Natural killer cell treated with Interleukin-12 subunit alpha and Interleukin-12 subunit beta and Interleukin-15 and Interleukin-18, amount 100 ng/mL, for 72 hours (primary cell): ENCODE data around the gene CPNE6. TPM values are rescaled to one million over a fixed set of nuclear protein-coding genes. Genes with fewer than 3 reads are reported as not detected.

Experiments used
- ATAC-seq, 2 donors: fragments of 150-1000 bp; cut with Tn5 transposase in 1 of 2; sonication (Bioruptor Pico), chemical (Tn5 transposase) in 1 of 2; 2 replicates each; pipeline ENCODE4 v1.10.0; 2021
- DNase-seq: peaks from one replicate; pipeline ENCODE4 v3.0.0; 2022; ENCODE audit warnings: low spot score
- H3K27ac Mint-ChIP-seq, 2 donors: 1 replicate in 1 of 2; 2 replicates in 1 of 2; pipeline ENCODE4 v1.8.0; 2022; ENCODE audit warnings: mixed read lengths in 2 of 2, mild to moderate bottlenecking in 1 of 2, moderate library complexity in 1 of 2
- H3K27me3 Mint-ChIP-seq, 2 donors: 1 replicate in 1 of 2; 2 replicates in 1 of 2; pipeline ENCODE4 v1.8.0; 2022; ENCODE audit warnings: mixed read lengths in 2 of 2
- H3K36me3 Mint-ChIP-seq: one replicate; pipeline ENCODE4 v1.8.0; 2022; ENCODE audit warnings: mixed read lengths
- H3K4me1 Mint-ChIP-seq, 2 donors: 1 replicate in 1 of 2; 2 replicates in 1 of 2; pipeline ENCODE4 v1.8.0; 2022; ENCODE audit warnings: low read depth in 2 of 2, mixed read lengths in 2 of 2, mild to moderate bottlenecking in 1 of 2
- H3K4me3 Mint-ChIP-seq: one replicate; pipeline ENCODE4 v1.8.0; 2022; ENCODE audit warnings: mixed read lengths
- H3K9me3 Mint-ChIP-seq: 2 replicates; pipeline ENCODE4 v1.8.0; 2022; ENCODE audit warnings: mixed read lengths
- total RNA-seq, 2 donors: library from RNA; stranded (reverse); gene quantifications; one replicate each; pipeline ENCODE4 v1.2.3, GENCODE V29; 2022

CPNE6 gene
- total RNA-seq, 2 donors from 2014 or later = not detected

DNA sequence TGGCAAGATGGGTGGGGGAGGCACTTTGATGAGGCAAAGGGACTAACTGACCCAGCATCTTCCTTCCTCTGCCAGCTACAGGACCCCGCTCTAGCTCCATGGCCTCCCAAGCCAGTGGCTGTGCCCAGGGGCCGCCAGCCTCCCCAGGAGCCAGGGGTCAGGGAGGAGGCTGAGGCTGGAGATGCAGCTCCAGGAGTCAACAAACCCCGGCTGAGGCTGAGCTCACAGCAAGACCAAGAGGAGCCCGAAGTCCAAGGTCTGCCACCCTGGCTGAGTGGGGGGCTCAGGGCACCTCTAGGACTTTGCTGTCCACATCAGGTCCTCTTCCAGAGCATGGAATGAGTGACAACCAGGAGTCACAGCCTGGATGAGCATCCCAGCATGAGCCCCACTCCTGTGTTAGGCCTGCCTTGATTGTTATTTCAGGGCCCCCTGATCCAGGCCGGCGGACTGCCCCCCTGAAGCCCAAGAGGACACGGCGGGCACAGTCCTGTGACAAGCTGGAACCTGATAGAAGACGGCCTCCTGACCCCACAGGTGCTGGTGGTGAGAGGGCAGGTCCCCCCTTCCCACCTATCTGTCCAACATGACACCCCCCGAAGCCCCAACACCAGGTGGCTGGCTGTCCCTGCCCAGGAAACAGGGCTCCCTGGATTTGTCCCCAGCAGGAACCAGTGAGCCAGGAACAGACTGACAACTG lies 2.5 kb upstream of the CPNE6 start:
- Mint-ChIP-seq H3K4me1 (peaks cover 6 to 9% of the 10 kb centered on the region in 2 donors), H3K27ac (no peak overlapping the region), H3K36me3 (no peaks in the 10 kb centered on the region), H3K27me3 (no peaks in the 10 kb centered on the region), H3K9me3 (no peaks in the 10 kb centered on the region), H3K4me3 (no peak overlapping the region)
- no peak for DNase-seq
- ATAC-seq = no peak

DNA sequence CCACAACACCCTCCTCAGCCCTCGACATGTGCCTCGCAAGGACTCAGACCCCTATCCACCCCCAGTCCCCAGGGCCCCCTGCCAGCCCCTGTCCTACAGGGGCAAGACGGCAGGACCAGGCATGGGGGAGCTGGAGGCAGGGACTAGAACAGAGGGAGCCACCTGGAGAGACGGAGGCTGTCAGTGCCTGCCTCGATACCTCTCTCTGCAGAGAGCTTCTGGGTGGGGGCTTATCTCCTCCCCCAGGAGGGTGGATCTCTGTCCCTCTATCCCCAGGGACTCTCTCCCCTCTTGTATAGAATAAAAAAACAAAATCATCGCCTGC lies 2.0 kb upstream of the CPNE6 start:
- ATAC-seq = no peak
- H3K27ac Mint-ChIP-seq = no peak overlapping the region
- peaks cover 6 to 9% of the 10 kb centered on the region in 2 donors for H3K4me1 Mint-ChIP-seq
- no peak for DNase-seq
- no peaks in the 10 kb centered on the region for H3K36me3 Mint-ChIP-seq
- no peaks in the 10 kb centered on the region for H3K27me3 Mint-ChIP-seq
- H3K4me3 Mint-ChIP-seq = no peak overlapping the region
- H3K9me3 Mint-ChIP-seq = no peaks in the 10 kb centered on the region

DNA sequence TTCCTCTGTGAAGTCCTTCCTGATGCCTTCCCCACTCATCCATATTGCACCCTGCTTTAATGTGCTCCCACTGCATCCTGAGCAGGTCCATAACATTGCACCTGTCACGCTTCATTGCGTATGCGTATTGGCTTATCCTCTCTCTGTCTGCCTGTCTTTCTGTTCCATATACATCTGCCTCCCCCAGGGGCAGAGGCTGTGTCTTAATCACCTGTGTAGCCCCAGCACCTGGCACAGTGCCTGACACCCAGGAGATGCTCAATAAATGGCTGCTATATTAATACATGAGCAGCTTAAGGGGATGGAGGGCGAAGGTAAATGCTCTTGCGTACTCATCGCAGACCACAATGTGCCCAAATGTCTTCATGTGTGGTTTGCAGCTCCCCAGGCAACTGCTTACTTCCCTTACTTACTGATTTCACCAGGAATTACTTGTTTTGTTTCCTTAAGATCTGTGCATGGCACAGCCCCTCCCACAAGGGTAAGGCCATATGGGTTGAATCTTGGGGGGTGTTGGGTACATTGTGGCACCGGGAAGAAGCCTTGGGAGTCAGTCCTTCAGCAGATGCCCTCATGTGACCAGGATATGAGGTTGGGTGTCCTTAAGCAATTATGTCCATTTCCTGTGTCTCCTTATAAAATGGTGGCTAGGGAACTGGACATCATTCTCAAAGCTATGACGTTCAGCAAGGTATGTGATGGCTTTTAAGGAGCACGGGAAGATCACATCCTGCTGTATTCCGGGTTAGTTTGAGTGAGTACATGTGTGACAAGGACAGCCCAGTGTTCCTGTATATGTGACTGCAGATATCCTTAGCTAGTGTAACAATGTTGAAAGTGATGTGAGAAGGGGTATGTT lies 848 bp upstream of the CPNE6 start:
- H3K4me1 Mint-ChIP-seq = peaks cover 6 to 9% of the 10 kb centered on the region in 2 donors
- DNase-seq = no peak
- H3K9me3 Mint-ChIP-seq = no peaks in the 10 kb centered on the region
- H3K4me3 Mint-ChIP-seq = no peak overlapping the region
- H3K27ac Mint-ChIP-seq = no peak overlapping the region
- no peaks in the 10 kb centered on the region for H3K36me3 Mint-ChIP-seq
- no peaks in the 10 kb centered on the region for H3K27me3 Mint-ChIP-seq
- ATAC-seq = no peak

DNA sequence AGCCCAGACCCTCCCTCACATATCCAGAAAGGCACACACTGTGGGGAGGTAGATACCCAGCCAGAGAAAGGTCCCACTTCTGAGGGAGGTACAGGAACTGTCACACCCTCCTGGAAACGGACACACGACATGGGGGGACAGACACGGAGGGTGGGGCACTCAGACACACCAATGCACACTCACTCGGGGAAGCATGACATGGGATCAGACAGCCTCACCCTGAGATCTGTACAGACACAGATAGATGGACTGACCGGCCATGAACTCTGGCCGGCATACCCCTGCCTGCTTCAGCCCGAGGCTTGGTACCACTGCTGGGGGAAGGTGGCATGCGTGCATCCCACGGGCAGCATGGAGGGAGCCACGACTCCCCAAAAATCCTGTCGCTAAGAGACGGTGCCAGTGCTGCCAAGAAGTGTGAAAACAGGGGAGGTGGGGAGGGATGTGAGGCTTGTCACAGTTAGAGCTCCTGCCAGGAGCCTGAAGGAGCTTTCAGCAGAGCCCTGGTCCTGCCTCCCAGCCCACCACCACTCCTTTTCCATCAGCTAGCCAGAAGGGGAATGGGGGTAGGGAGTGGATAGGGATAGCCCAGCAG lies 571 bp downstream of the CPNE6 start:
- H3K9me3 Mint-ChIP-seq = no peaks in the 10 kb centered on the region
- no peaks in the 10 kb centered on the region for H3K27me3 Mint-ChIP-seq
- ATAC-seq (no peak), DNase-seq (no peak)
- no peaks in the 10 kb centered on the region for H3K36me3 Mint-ChIP-seq
- H3K4me1 Mint-ChIP-seq = peaks cover 6 to 9% of the 10 kb centered on the region in 2 donors
- no peak overlapping the region for H3K4me3 Mint-ChIP-seq
- H3K27ac Mint-ChIP-seq = no peak overlapping the region

DNA sequence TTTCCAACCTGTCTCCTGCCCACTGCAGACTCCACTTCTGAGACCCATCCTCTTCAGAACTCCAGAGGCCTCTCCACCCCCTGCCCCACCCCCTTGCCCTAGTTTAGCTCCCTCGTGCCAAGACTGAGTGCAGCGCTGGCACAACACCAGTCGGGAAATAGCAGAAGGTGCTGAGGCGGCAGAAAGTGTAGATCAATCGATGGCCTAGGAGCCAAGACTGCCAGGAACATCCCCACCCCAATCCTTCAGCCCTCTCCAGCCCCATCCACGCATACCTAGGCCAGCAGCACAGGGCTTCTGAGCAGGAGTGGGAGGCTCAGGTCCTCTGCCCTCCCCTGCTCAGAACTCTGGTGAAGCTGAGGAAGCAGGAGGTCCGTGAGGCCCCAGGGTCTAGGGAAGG lies 1.1 kb downstream of the CPNE6 start:
- Mint-ChIP-seq H3K4me1 (peaks cover 6 to 9% of the 10 kb centered on the region in 2 donors), H3K4me3 (no peak overlapping the region), H3K36me3 (no peaks in the 10 kb centered on the region), H3K27ac (no peak overlapping the region), H3K27me3 (no peaks in the 10 kb centered on the region), H3K9me3 (no peaks in the 10 kb centered on the region)
- ATAC-seq (no peak), DNase-seq (no peak)

DNA sequence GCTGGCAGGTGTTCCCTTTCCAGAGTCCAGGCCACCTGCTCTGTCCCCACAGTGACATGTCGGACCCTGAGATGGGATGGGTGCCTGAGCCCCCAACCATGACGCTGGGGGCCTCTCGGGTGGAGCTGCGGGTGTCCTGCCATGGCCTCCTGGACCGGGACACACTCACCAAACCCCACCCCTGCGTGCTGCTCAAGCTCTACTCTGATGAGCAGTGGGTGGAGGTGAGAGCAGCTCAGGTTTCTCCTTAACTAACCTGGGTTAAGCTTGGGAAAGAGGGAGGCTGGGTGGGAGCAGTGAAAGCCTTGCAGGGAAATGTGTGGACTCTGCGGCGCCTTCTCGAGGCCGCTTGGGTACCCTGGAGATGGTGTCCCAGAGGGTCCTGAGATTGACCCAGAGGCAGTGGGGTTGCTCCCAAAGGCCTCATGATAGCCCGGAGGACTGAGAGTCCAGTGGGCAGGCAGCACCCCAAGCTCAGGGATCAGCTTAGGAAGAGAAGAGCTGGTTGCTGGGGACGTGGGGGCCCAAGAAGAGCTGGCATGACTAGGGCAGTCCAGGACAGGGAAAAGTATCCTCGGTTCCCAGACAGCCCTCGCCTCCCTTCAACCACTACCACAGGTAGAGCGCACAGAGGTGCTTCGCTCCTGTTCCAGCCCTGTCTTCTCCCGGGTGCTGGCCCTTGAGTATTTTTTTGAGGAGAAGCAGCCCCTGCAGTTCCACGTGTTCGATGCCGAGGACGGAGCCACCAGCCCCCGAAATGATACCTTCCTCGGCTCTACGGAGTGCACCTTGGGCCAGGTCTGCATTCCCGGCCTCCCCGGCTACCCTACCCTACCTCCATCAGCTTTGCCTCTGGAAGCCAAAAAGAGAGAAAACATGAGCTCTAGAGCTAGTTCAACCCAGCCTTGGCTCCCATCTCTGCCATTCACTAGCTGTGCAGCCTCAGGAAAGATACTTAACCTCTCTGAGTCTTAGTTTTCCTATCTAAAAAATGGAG lies 1.8 kb downstream of the CPNE6 start:
- Mint-ChIP-seq H3K4me3 (no peak overlapping the region), H3K4me1 (peaks cover 6 to 9% of the 10 kb centered on the region in 2 donors), H3K36me3 (no peaks in the 10 kb centered on the region), H3K9me3 (no peaks in the 10 kb centered on the region), H3K27ac (no peak overlapping the region), H3K27me3 (no peaks in the 10 kb centered on the region)
- ATAC-seq (no peak), DNase-seq (no peak)

DNA sequence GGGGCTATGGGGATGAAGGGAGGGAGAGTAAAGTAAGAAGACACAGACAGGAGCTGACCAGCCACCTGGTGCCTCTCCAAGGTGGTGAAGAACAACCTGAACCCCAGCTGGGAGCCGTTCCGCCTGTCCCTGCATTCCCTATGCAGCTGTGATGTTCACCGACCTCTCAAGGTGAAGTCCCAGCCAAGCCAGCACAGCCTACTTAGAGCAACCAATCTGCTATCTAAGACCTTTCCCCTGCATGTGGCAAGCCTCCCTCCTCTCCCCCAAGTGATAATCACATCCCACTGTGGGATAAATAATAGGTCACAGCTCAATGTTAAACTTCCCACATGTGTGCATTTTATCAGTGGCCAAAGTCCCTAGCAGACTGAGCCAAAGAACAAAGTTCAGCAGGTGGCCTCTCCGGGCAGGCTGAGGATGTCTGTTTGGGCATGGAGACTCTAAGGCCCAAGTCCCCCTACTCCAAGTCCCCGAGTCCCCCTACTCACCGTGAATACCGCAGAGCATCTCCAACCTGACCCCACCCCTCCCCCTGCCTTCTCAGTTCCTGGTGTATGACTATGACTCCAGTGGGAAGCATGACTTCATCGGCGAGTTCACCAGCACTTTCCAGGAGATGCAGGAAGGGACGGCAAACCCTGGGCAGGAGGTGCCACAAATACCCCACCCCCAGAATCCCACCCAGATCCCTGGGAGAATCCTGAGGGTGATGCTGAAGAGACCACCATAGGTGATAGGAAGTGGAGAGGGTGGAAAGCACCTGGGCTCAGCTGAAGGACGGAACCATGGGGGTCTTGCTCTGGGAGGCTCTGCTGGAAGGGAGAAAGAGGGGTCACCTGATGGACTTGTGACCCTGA lies 3.5 kb downstream of the CPNE6 start:
- H3K27me3 Mint-ChIP-seq = peaks cover 0 to 6% of the 10 kb centered on the region in 2 donors
- no peak overlapping the region for H3K27ac Mint-ChIP-seq
- DNase-seq (no peak), ATAC-seq (no peak)
- H3K36me3 Mint-ChIP-seq = no peaks in the 10 kb centered on the region
- no peak overlapping the region for H3K4me3 Mint-ChIP-seq
- H3K4me1 Mint-ChIP-seq = peaks cover 7 to 9% of the 10 kb centered on the region in 2 donors
- H3K9me3 Mint-ChIP-seq = no peaks in the 10 kb centered on the region

DNA sequence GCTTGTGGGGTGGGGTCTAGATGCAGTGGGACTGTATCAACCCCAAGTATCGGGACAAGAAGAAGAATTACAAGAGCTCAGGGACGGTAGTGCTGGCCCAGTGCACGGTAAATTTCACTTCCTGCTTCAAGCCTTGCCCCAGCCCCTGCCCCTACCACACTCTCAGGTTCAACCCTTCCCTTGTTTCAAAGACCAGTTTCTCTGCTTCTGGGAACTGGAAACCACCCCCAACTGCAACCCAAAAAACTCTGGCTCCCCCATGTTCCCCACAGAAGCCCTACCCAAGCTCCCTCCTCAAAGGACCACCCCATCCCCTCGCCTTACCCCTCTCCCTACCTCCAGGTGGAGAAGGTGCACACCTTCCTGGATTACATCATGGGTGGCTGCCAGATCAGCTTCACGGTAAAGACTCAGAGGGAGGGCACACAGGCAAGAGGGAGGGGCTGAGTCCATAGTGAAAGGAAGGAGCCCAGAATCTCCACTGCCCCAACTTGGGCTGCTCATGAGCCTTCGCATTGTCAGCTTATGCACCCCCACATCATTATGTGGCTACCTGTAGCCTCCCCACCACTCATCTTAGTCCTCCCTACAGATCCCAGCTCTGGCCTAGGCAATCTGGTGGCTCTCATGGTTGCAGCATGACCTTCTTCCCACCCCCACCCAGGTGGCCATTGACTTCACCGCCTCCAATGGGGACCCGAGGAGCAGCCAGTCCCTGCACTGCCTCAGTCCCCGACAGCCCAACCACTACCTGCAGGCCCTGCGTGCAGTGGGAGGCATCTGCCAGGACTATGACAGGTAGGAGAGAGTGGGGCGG lies 4.3 kb downstream of the CPNE6 start:
- no peaks in the 10 kb centered on the region for H3K36me3 Mint-ChIP-seq
- no peaks in the 10 kb centered on the region for H3K9me3 Mint-ChIP-seq
- no peak for DNase-seq
- no peak overlapping the region for H3K4me3 Mint-ChIP-seq
- H3K27ac Mint-ChIP-seq = no peak overlapping the region
- H3K27me3 Mint-ChIP-seq = peaks cover 0 to 7% of the 10 kb centered on the region in 2 donors
- no peak for ATAC-seq
- H3K4me1 Mint-ChIP-seq = peaks cover 5 to 14% of the 10 kb centered on the region in 2 donors

DNA sequence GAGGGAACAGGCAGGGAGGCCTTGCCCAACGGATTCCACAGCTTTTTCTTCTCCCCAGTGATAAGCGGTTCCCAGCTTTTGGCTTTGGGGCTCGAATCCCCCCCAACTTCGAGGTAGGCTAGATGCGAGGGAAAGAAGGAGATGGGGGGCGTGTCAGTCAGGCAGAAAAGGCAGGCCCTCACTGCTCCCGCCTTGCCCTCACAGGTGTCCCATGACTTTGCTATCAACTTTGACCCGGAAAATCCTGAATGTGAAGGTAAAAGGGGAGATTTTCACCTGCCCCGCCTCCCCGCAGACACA lies 4.9 kb downstream of the CPNE6 start:
- H3K27me3 Mint-ChIP-seq = peaks cover 0 to 7% of the 10 kb centered on the region in 2 donors
- H3K4me3 Mint-ChIP-seq = no peak overlapping the region
- peaks cover 0 to 9% of the 10 kb centered on the region in 2 donors for H3K4me1 Mint-ChIP-seq
- H3K27ac Mint-ChIP-seq = no peak overlapping the region
- no peaks in the 10 kb centered on the region for H3K36me3 Mint-ChIP-seq
- ATAC-seq (no peak), DNase-seq (no peak)
- H3K9me3 Mint-ChIP-seq = no peaks in the 10 kb centered on the region

DNA sequence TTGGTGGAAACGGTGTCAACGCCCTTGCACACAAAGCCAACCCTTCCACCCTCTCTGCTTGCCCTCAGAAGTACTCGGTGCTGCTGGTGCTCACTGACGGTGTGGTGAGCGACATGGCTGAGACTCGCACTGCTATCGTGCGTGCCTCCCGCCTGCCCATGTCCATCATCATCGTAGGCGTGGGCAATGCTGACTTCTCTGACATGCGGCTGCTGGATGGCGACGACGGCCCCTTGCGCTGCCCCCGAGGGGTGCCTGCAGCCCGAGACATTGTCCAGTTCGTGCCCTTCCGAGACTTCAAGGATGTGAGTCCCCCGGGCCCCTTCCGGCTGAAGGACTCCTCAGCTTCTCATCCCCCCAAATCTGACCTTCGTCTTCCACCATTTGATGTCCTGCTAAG lies 5.7 kb downstream of the CPNE6 start:
- ATAC-seq = no peak
- Mint-ChIP-seq H3K27ac (no peak overlapping the region), H3K4me3 (no peak overlapping the region), H3K27me3 (peaks cover 0 to 9% of the 10 kb centered on the region in 2 donors), H3K36me3 (no peaks in the 10 kb centered on the region), H3K9me3 (no peaks in the 10 kb centered on the region), H3K4me1 (peaks cover 3 to 12% of the 10 kb centered on the region in 2 donors)
- no peak for DNase-seq

DNA sequence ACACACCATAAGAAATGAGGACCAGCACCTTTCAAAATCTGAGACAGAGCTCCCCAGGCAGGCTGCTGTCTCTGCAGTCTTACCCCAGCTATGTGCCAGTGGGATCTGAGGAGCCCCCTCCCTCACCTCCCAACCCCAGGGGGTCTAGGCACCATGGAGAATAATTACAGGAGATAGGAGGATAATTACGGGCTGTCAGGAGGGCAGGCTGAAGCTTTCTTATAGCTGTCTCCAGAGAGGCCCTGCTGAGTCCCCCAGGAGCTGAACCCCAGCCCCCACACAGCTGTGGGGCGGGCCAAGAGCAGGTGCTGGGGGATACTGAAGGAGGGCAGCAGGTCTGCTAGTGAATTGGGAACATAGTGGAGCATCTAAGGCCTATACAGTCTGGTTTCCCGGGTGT lies 6.8 kb downstream of the CPNE6 start:
- Mint-ChIP-seq H3K27me3 (peaks cover 0 to 10% of the 10 kb centered on the region in 2 donors), H3K4me1 (peaks cover 7 to 14% of the 10 kb centered on the region in 2 donors), H3K9me3 (no peaks in the 10 kb centered on the region), H3K27ac (no peak overlapping the region), H3K4me3 (no peak overlapping the region), H3K36me3 (no peaks in the 10 kb centered on the region)
- no peak for DNase-seq
- ATAC-seq = no peak

DNA sequence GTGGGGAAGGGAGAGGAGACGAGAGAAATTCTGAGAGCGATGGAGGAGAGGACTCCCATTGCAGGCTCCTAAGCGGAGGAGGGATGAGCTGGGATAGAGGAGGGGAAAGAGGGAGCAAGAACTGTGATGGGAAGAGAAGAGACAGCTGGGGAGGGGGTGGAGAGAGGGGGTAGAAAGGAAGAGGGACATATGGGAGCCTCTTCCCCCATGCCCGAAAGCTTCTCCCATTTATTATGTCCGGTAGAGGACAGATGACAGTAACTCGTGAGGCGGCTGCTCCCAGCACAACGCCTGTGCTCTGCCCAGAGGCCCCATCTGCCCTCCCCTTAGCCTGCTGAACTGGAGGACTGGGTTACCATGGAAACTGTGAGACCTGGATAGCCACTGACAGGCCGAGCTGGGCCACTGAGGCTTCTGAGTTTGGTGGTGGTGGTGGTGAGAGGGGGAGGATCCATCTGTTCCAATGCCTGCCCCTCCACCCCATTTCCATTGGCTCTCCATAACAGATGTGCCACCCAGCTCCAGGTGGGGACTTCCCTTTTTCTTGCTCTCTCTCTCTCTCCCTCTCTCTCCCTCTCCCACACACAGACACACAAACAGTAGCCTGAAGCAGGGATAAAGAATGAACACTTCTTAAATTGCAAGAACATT lies 8.3 kb downstream of the CPNE6 start:
- DNase-seq (no peak), ATAC-seq (no peak)
- Mint-ChIP-seq H3K27me3 (peaks cover 0 to 10% of the 10 kb centered on the region in 2 donors), H3K4me3 (no peak overlapping the region), H3K4me1 (peaks cover 7 to 14% of the 10 kb centered on the region in 2 donors), H3K27ac (no peak overlapping the region), H3K36me3 (no peaks in the 10 kb centered on the region), H3K9me3 (no peaks in the 10 kb centered on the region)
